HG03521 (cell line): ENCODE data around the gene PCP4L1.
"Not testable (repeated sequence)": the region's sequence is repeated elsewhere in the genome, so short reads cannot be mapped to it uniquely, and the experiment has no call there.

Experiments used
- ATAC-seq: cut with Tn5 transposase; IDR thresholded peaks from one replicate; pipeline ENCODE4 v1.9.1; 2021; ENCODE audit warnings: mild to moderate bottlenecking, moderate library complexity; ENCODE audit not compliant: unreplicated experiment

The PCP4L1 gene

GRCh38 chr1:161311595-161312181, 53.1 kb downstream of the PCP4L1 start:
- ATAC-seq, result no peak

DNA sequence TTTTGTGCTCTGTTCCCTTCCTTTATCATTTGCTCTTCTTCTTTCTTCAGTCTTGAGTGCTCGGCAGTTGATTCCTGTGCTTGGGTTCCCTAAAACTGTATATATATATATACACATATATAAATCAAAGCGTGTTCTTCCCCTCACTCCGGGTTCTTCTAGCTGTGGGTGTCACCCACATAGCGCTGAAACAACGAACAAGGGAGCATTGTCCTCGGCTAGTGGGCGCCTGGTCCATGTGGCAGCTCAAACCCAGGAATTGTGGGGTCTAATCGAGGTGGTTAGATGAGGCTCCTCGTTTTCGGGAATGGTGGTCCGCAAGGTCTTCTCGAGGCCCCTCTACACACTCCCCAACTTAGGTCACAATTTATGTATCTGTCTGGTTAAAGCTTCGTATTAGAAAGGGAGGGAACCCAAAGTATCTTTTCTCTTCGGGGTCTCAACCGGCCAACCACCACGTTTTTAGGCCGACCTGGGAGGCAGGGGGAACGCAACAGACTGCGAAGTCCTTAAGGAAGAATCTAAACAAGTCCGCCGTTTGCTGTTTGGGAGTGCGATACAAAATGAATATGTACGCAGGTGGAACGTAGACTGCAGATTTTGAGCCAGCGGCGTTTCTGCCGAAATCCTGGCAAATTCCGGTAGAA, 55.1 kb downstream of the PCP4L1 start:
- no peak for ATAC-seq

- peak; percentile 92 for ATAC-seq
These were observed 55.8 kb downstream of the PCP4L1 start, which contains the start of gene SDHC for GRCh38 chr1:161314201-161314981. TSS of gene SDHC (plus strand) at chr1:161314381. CDS start at chr1:161314406, 25 bp downstream.

DNA sequence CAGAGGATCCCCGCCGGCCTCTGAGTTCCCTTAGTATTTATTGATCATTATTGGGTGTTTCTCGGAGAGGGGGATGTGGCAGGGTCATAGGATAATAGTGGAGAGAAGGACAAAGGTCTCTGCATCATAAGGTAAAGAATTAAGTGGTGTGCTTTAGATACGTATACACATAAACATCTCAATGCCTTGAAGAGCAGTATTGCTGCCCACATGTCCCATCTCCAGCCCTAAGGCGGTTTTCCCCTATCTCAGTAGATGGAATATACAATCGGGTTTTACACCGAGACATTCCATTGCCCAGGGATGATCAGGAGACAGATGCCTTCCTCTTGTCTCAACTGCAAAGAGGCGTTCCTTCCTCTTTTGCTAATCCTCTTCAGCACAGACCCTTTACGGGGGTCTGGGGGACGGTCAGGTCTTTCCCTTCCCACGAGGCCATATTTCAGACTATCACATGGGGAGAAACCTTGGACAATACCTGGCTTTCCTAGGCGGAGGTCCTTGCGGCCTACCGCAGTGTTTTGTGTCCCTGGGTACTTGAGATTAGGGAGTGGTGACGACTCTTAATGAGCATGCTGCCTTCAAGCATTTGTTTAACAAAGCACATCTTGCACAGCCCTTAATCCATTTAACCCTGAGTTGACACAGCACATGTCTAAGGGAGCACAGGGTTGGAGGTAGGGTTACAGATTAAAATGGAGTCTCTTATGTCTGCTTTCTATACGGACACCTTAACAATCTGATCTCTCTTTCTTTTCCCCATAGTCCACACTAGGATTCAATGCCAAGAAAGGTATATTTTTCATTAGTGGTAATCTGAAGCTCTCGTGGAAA, 57.5 kb downstream of the PCP4L1 start:
- not testable (repeated sequence) for ATAC-seq

- ATAC-seq, result no peak
These were observed 65.5 kb downstream of the PCP4L1 start for GRCh38 chr1:161324020-161324419.

DNA sequence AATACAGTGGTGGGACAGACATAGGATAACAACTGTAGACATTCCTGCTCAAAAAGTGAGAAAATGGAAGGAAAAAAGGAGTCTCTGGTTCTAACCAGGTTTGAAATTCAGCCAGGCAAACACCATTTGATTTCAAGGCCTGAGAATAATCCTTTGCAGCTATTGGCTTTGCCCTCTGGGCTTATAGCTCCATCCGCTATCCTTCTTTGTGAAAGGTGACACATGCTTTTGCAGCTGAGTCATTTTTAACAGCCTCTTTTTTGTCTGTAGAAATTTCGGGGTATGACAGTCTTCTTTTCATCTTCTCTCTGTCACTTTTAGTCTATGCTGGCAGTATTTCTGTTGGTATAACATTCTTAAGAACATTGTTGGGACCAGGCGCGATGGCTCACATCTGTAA, 71.8 kb downstream of the PCP4L1 start:
- ATAC-seq, result no peak

GRCh38 chr1:161333166-161333565, 74.6 kb downstream of the PCP4L1 start:
- ATAC-seq, result no peak
